IMR-90 (cell line): ENCODE results near the gene RNPC3. TPM values are rescaled to one million over a fixed set of nuclear protein-coding genes. Genes with fewer than 3 reads are reported as not detected.
A peak's percentile ranks its signal among the peaks of the same experiment; 100 is the strongest.

Experiments used
- ATAC-seq: fragments of 200-7000 bp; cut with Tn5 transposase; 2 replicates; pipeline ENCODE4 v1.9.1; 2020; ENCODE audit warnings: low read depth, mild to moderate bottlenecking, moderate library complexity
- BruUV-seq: library from RNA; stranded (reverse); fragments of 400-500 nt; replicated peaks from 2 replicates; lab custom pipeline; 2021; lab: Mats Ljungman, UMichigan
- CTCF ChIA-PET: fragments of 300-600 bp; formaldehyde crosslinking; extraction: SDS; loops from one replicate; lab custom pipeline; 2021; ENCODE audit warnings: antibody characterized with exemption; lab: Yijun Ruan, JAX
- POLR2A ChIA-PET: fragments of 300-600 bp; sonication (Branson Sonifier 250); formaldehyde crosslinking; loops from one replicate; lab custom pipeline; 2022; ENCODE audit warnings: antibody characterized with exemption; ENCODE audit not compliant: unreplicated experiment; lab: Charles Lee
- DNase-seq: peaks from one replicate; pipeline ENCODE4 v3.0.0; 2013
- H2AFZ ChIP-seq: replicated peaks from 2 replicates; pipeline ENCODE3; 2013; ENCODE audit warnings: low read length, mild to moderate bottlenecking; ENCODE audit not compliant: poor library complexity
- H2AK5ac ChIP-seq: 2 replicates; pipeline ENCODE4 v1.6.1; 2013; ENCODE audit warnings: low read depth, low read length, inconsistent platforms
- H2AK9ac ChIP-seq: replicated peaks from 2 replicates; pipeline ENCODE3; 2013; ENCODE audit warnings: mild to moderate bottlenecking, low read depth, low read length, moderate library complexity; ENCODE audit not compliant: poor library complexity
- H2BK120ac ChIP-seq: 2 replicates; pipeline ENCODE4 v1.6.1; 2013; ENCODE audit warnings: low read depth, low read length, inconsistent platforms
- H2BK15ac ChIP-seq: 3 replicates; pipeline ENCODE4 v1.6.1; 2013; ENCODE audit warnings: low read depth, low read length, inconsistent platforms
- H2BK20ac ChIP-seq: 2 replicates; pipeline ENCODE4 v1.6.1; 2013; ENCODE audit warnings: low read depth, mild to moderate bottlenecking, inconsistent platforms, low read length, moderate library complexity
- H2BK5ac ChIP-seq: 2 replicates; pipeline ENCODE4 v1.6.1; 2013; ENCODE audit warnings: mild to moderate bottlenecking, low read depth, low read length, inconsistent platforms; ENCODE audit not compliant: poor library complexity, severe bottlenecking
- H3K14ac ChIP-seq: replicated peaks from 2 replicates; pipeline ENCODE4 v1.6.1; 2013; ENCODE audit warnings: low read depth, low read length, inconsistent platforms
- H3K18ac ChIP-seq: 2 replicates; pipeline ENCODE4 v1.6.1; 2013; ENCODE audit warnings: low read depth, low read length, control low read depth
- H3K23ac ChIP-seq: 2 replicates; pipeline ENCODE4 v1.6.1; 2013; ENCODE audit warnings: low read depth, low read length, inconsistent platforms
- H3K27ac ChIP-seq: 2 replicates; pipeline ENCODE4 v1.5.1; 2013; ENCODE audit warnings: mild to moderate bottlenecking, control low read depth, low read length; ENCODE audit not compliant: insufficient read depth
- H3K27me3 ChIP-seq: 2 replicates; pipeline ENCODE4 v1.6.1; 2013; ENCODE audit warnings: low read length; ENCODE audit not compliant: control insufficient read depth, insufficient read depth
- H3K36me3 ChIP-seq: 2 replicates; pipeline ENCODE4 v1.6.1; 2013; ENCODE audit warnings: low read length, mixed read lengths; ENCODE audit not compliant: control insufficient read depth, insufficient read depth
- H3K4ac ChIP-seq: 2 replicates; pipeline ENCODE4 v1.6.1; 2013; ENCODE audit warnings: low read depth, low read length, inconsistent platforms
- H3K4me1 ChIP-seq: 2 replicates; pipeline ENCODE4 v1.6.1; 2013; ENCODE audit warnings: low read length, mixed read lengths; ENCODE audit not compliant: control insufficient read depth, insufficient read depth
- H3K4me2 ChIP-seq: 2 replicates; pipeline ENCODE4 v1.6.1; 2013; ENCODE audit warnings: low read depth, mild to moderate bottlenecking, control low read depth, low read length, moderate library complexity
- H3K4me3 ChIP-seq: 2 replicates; pipeline ENCODE4 v1.5.1; 2013; ENCODE audit warnings: low read depth, mild to moderate bottlenecking, control low read depth, low read length, moderate library complexity; ENCODE audit not compliant: insufficient read depth
- H3K56ac ChIP-seq: 2 replicates; pipeline ENCODE4 v1.6.1; 2013; ENCODE audit warnings: low read length, inconsistent platforms; ENCODE audit not compliant: insufficient read depth; ENCODE audit errors: extremely low read depth
- H3K79me1 ChIP-seq, 2 experiments: 2 replicates each; pipeline ENCODE4 v1.6.1; 2013; ENCODE audit warnings: low read length in 2 of 2, inconsistent platforms in 1 of 2, low read depth in 1 of 2
- H3K9ac ChIP-seq: 2 replicates; pipeline ENCODE4 v1.6.1; 2013; ENCODE audit warnings: low read depth, low read length, control low read depth
- H3K9me1 ChIP-seq: 2 replicates; pipeline ENCODE4 v1.6.1; 2013; ENCODE audit warnings: low read length, inconsistent platforms; ENCODE audit not compliant: insufficient read depth
- H3K9me3 ChIP-seq: 2 replicates; pipeline ENCODE4 v1.6.1; 2013; ENCODE audit warnings: low read length; ENCODE audit not compliant: control insufficient read depth, insufficient read depth
- H4K20me1 ChIP-seq: 2 replicates; pipeline ENCODE4 v1.6.1; 2013; ENCODE audit warnings: low read length, inconsistent platforms; ENCODE audit not compliant: insufficient read depth
- H4K5ac ChIP-seq: 2 replicates; pipeline ENCODE4 v1.6.1; 2013; ENCODE audit warnings: mild to moderate bottlenecking, low read depth, low read length, control low read depth
- H4K8ac ChIP-seq, 2 experiments: 2 replicates each; pipeline ENCODE4 v1.6.1; 2013; ENCODE audit warnings: low read depth in 2 of 2, low read length in 2 of 2, control low read depth in 1 of 2, inconsistent platforms in 1 of 2
- H4K91ac ChIP-seq: 2 replicates; pipeline ENCODE4 v1.6.1; 2013; ENCODE audit warnings: low read depth, low read length, inconsistent platforms; ENCODE audit not compliant: insufficient read depth
- BHLHE40 ChIP-seq: fragments of 150-350 bp; IDR thresholded peaks from 2 replicates; pipeline ENCODE4 v1.6.1; 2016; ENCODE audit warnings: mild to moderate bottlenecking, low read depth, low read length
- CEBPB ChIP-seq: IDR thresholded peaks from 2 replicates; pipeline ENCODE4 v1.6.1; 2012; ENCODE audit warnings: low read depth, low read length, improper control_type of control experiment
- CHD1 ChIP-seq: IDR thresholded peaks from 2 replicates; pipeline ENCODE4 v1.6.1; 2012; ENCODE audit warnings: low read depth, low read length, improper control_type of control experiment
- FOS ChIP-seq: fragments of 150-350 bp; IDR thresholded peaks from 2 replicates; pipeline ENCODE4 v1.6.1; 2016; ENCODE audit warnings: low read depth, low read length
- MAFK ChIP-seq: IDR thresholded peaks from 2 replicates; pipeline ENCODE4 v1.6.1; 2012; ENCODE audit warnings: low read depth, low read length, improper control_type of control experiment
- MAZ ChIP-seq: IDR thresholded peaks from 2 replicates; pipeline ENCODE4 v1.6.1; 2012; ENCODE audit warnings: low read depth, mild to moderate bottlenecking, low read length, improper control_type of control experiment, moderate library complexity, borderline replicate concordance
- MXI1 ChIP-seq: IDR thresholded peaks from 2 replicates; pipeline ENCODE4 v1.6.1; 2012; ENCODE audit warnings: low read depth, mild to moderate bottlenecking, low read length, moderate library complexity, borderline replicate concordance
- POLR2A ChIP-seq: IDR thresholded peaks from 2 replicates; pipeline ENCODE4 v1.6.1; 2012; ENCODE audit warnings: mild to moderate bottlenecking, low read depth, low read length
- RCOR1 ChIP-seq: IDR thresholded peaks from 2 replicates; pipeline ENCODE4 v1.6.1; 2012; ENCODE audit warnings: mild to moderate bottlenecking, low read length, improper control_type of control experiment; ENCODE audit not compliant: insufficient replicate concordance
- RFX5 ChIP-seq: IDR thresholded peaks from 2 replicates; pipeline ENCODE4 v1.8.0; 2012; ENCODE audit warnings: low read depth, mild to moderate bottlenecking, low read length, moderate library complexity
- SMC3 ChIP-seq: fragments of 150-350 bp; IDR thresholded peaks from 2 replicates; pipeline ENCODE4 v1.6.1; 2016; ENCODE audit warnings: low read depth, mild to moderate bottlenecking, antibody characterized with exemption, low read length, moderate library complexity
- WGBS, 2 experiments: methylation state at CpG; one replicate each; pipeline versions ENCODE4 v1.1.5 to v1.1.7; 2013; ENCODE audit warnings: missing lambda C conversion rate in 2 of 2; ENCODE audit not compliant: insufficient read length in 1 of 2; ENCODE audit errors: extremely low coverage in 2 of 2; 5-methylcytosine and 5-hydroxymethylcytosine counted together
- dilution Hi-C: fragments of 300-500 bp; cut with HindIII; formaldehyde crosslinking; loops from one replicate; pipeline ENCODE4 v1.14.3; 2018; ENCODE audit warnings: low sequenced_read_pairs; ENCODE audit not compliant: unreplicated experiment
- in situ Hi-C: fragments of 300-500 bp; cut with MboI; formaldehyde crosslinking; loops from 3 replicates; pipeline ENCODE4 v1.14.3; 2019; ENCODE audit warnings: low sequenced_read_pairs, inconsistent platforms, mixed read lengths
- intact Hi-C: fragments of 100-400 bp; cut with micrococcal nuclease; formaldehyde crosslinking; loops from 2 replicates; pipeline ENCODE4 v1.10.0; 2022
- polyA plus RNA-seq, 3 experiments: library from polyadenylated mRNA; depleted of rRNA; stranded (reverse); fragments of >200 nt; gene quantifications; 2 replicates each; pipeline ENCODE4 v1.2.3, GENCODE V29; 2012; ENCODE audit warnings: low replicate concordance in 1 of 3
- total RNA-seq: library from RNA; depleted of rRNA; stranded (reverse); fragments of >200 nt; gene quantifications from 2 replicates; pipeline ENCODE4 v1.2.3, GENCODE V29; 2012
- TF ChIP-seq, protein P1 (sequence below): conservative IDR thresholded peaks from 2 replicates; pipeline ENCODE4 v1.5.1; 2012; ENCODE audit warnings: mild to moderate bottlenecking, low read depth, low read length, improper control_type of control experiment
- TF ChIP-seq, protein P2 (sequence below): fragments of 150-350 bp; IDR thresholded peaks from 2 replicates; pipeline ENCODE4 v1.6.1; 2017; ENCODE audit warnings: mild to moderate bottlenecking, antibody characterized with exemption, low read length, low read depth

Gene RNPC3
- total and polyA plus RNA-seq, 2 of the 4 experiments (the other 2 are of a cell fraction): 3.8 to 9.9 TPM

DNA sequence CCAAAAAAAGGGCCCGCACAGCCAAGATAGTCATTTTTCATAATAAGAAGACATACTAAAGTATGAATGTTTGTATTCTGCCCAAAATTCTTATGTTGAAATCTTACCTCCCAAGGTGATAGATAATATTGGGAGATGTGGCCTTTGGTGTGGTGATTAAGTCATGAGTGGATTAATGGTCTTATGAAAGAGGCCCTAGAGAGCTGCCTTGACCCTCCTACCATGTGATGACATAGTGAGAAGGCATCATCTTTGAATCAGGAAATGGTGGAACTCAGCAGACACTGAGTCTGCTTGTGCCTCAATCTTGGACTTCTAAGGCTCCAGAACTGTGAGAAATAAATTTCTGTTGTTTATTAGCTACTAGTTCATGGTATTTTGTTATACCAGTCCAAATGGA, 11.8 kb upstream of the RNPC3 start:
- no CpG with 5 or more reads among the region's 1 CpG for whole genome bisulfite sequencing, 2 experiments
- ATAC-seq (no peak), DNase-seq (peak; percentile 7)
- Histone ChIP-seq H4K20me1 (no peaks in the 10 kb centered on the region), H4K5ac (no peak overlapping the region), H3K9me1 (no peaks in the 10 kb centered on the region), H3K27me3 (no peaks in the 10 kb centered on the region), H3K18ac (no peak overlapping the region), H2AK9ac (no peak overlapping the region), H3K9ac (no peak overlapping the region), H3K4me1 (no peaks in the 10 kb centered on the region), H4K91ac (no peak overlapping the region), H2AK5ac (no peak overlapping the region), H2BK20ac (no peak overlapping the region), H2AFZ (no peak overlapping the region), H3K56ac (no peak overlapping the region), H3K4ac (no peak overlapping the region), H3K4me3 (no peak overlapping the region), H3K79me1 (no peaks in the 10 kb centered on the region), H3K14ac (no peak overlapping the region), H2BK120ac (no peak overlapping the region), H2BK5ac (no peak overlapping the region), H4K8ac (no peak overlapping the region), H3K4me2 (no peak overlapping the region), H2BK15ac (no peak overlapping the region), H3K9me3 (no peaks in the 10 kb centered on the region), H3K23ac (no peak overlapping the region), H3K27ac (no peak overlapping the region), H3K36me3 (no peaks in the 10 kb centered on the region)
- no TSS peak for BruUV-seq
- intact Hi-C loops (no loop called here), in situ Hi-C loops (no loop called here), dilution Hi-C loops (no loop called here)
- ChIA-PET POLR2A (no interaction called here), CTCF (no interaction called here)
- TF ChIP-seq, protein P1, sequence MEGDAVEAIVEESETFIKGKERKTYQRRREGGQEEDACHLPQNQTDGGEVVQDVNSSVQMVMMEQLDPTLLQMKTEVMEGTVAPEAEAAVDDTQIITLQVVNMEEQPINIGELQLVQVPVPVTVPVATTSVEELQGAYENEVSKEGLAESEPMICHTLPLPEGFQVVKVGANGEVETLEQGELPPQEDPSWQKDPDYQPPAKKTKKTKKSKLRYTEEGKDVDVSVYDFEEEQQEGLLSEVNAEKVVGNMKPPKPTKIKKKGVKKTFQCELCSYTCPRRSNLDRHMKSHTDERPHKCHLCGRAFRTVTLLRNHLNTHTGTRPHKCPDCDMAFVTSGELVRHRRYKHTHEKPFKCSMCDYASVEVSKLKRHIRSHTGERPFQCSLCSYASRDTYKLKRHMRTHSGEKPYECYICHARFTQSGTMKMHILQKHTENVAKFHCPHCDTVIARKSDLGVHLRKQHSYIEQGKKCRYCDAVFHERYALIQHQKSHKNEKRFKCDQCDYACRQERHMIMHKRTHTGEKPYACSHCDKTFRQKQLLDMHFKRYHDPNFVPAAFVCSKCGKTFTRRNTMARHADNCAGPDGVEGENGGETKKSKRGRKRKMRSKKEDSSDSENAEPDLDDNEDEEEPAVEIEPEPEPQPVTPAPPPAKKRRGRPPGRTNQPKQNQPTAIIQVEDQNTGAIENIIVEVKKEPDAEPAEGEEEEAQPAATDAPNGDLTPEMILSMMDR: no peak
- TF ChIP-seq RFX5 (no peak), MXI1 (no peak), CEBPB (no peak), MAFK (no peak), POLR2A (no peak), MAZ (no peak), CHD1 (no peak), BHLHE40 (no peak), RCOR1 (no peak), SMC3 (no peak), FOS (no peak)
- TF ChIP-seq, protein P2, sequence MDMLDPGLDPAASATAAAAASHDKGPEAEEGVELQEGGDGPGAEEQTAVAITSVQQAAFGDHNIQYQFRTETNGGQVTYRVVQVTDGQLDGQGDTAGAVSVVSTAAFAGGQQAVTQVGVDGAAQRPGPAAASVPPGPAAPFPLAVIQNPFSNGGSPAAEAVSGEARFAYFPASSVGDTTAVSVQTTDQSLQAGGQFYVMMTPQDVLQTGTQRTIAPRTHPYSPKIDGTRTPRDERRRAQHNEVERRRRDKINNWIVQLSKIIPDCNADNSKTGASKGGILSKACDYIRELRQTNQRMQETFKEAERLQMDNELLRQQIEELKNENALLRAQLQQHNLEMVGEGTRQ: no peak
